ENCODE results near the gene RAB4A. TPM values are rescaled to one million over a fixed set of nuclear protein-coding genes. Genes with fewer than 3 reads are reported as not detected.

The RAB4A gene
- total and polyA plus RNA-seq, 2 of the 8 experiments (the other 6 are each of a cell fraction or from before 2014, with no cell fraction given) = 13.3 to 68.8 TPM

GRCh38 chr1:229275005-229275404, 4.1 kb downstream of the RAB4A start:
- H2BK120ac ChIP-seq (replicated peaks; ENCODE audit: low read depth, low read length) = no peak overlapping the region
- H3K27ac ChIP-seq (ENCODE audit: low read depth, low read length) = no peak overlapping the region
- no peak overlapping the region for H2AFZ ChIP-seq (ENCODE audit: low read length)
- H3K56ac ChIP-seq (replicated peaks; ENCODE audit: insufficient read length, low read depth, low read length) = no peak overlapping the region
- H2BK5ac ChIP-seq (ENCODE audit: low read depth, low read length) = no peak overlapping the region
- H3K79me2 ChIP-seq (ENCODE audit: control insufficient read depth in 1 of 2, insufficient read depth in 2 of 2, low read length in 2 of 2) = peaks cover 10 to 79% of the 10 kb centered on the region in 2 experiments
- H2BK20ac ChIP-seq (ENCODE audit: low read length) = no peak overlapping the region
- no peaks in the 10 kb centered on the region for H3K9me3 ChIP-seq (ENCODE audit: insufficient read depth in 2 of 2, low read depth in 1 of 2, low read length in 1 of 2)
- FAIRE-seq = no peak
- H4K5ac ChIP-seq (ENCODE audit: insufficient read length, low read depth, low read length) = no peak overlapping the region
- no peak overlapping the region for H3K4me2 ChIP-seq (ENCODE audit: insufficient read depth in 1 of 2, low read depth in 2 of 2, low read length in 2 of 2)
- ChIA-PET POLR2A (ENCODE audit: partially characterized antibody) (interaction anchor here (1.1 kb wide), 1 partner anchor 10 kb away, joined by 4 read pairs; no protein-coding TSS in a partner anchor), CTCF (ENCODE audit: partially characterized antibody) (interaction anchor here (0.9 to 1.3 kb wide), 2 partner anchors 17 to 207 kb away, joined by 3 to 5 read pairs; no protein-coding TSS in a partner anchor)
- H2BK12ac ChIP-seq (ENCODE audit: low read depth, low read length) = no peak overlapping the region
- H3K9ac ChIP-seq (replicated peaks in 1 of 4; ENCODE audit: extremely low read depth in 1 of 4, low read depth in 3 of 4, low read length in 3 of 4) = no peak overlapping the region
- no peak overlapping the region for H4K91ac ChIP-seq (replicated peaks; ENCODE audit: insufficient read length, low read length)
- H3K23ac ChIP-seq (ENCODE audit: insufficient read length) = no peak overlapping the region
- H2BK15ac ChIP-seq (ENCODE audit: low read length) = no peak overlapping the region
- H3K79me1 ChIP-seq (ENCODE audit: low read depth, low read length) = peaks cover 20% of the 10 kb centered on the region
- no peak overlapping the region for H3K4me3 ChIP-seq (ENCODE audit: extremely low read depth in 1 of 4, insufficient read depth in 2 of 4, low read depth in 3 of 4, low read length in 4 of 4)
- no peak overlapping the region for H3K18ac ChIP-seq (ENCODE audit: extremely low read depth, low read length)
- peaks cover 9 to 13% of the 10 kb centered on the region in 2 experiments for H4K20me1 ChIP-seq (replicated peaks in 1 of 2; ENCODE audit: control insufficient read depth in 1 of 2, insufficient read depth in 2 of 2, low read length in 2 of 2)
- no peaks in the 10 kb centered on the region; the same call in 1 of the 2 replicates for H3K23me2 ChIP-seq (ENCODE audit: low read depth, low read length)
- no peak overlapping the region for H2AK5ac ChIP-seq (ENCODE audit: low read depth, low read length)
- no peaks in the 10 kb centered on the region for H3K36me3 ChIP-seq (ENCODE audit: control insufficient read depth in 2 of 4, insufficient read depth in 4 of 4, low read length in 3 of 4)
- DNase-seq (ENCODE audit: low read depth in 1 of 2, low spot score in 2 of 2) = no peak
- no peak overlapping the region for H3K4ac ChIP-seq (replicated peaks; ENCODE audit: insufficient read length, low read depth, low read length)
- WGBS, 2 experiments (ENCODE audit: extremely low coverage in 1 of 2, insufficient coverage in 1 of 2, insufficient read length in 1 of 2, insufficient replicate concordance in 2 of 2, low coverage in 1 of 2, low lambda C conversion rate in 2 of 2, missing lambda C conversion rate in 1 of 2) = 90% methylated on average over 2 of the region's 2 CpGs; no CpG with 5 or more reads in 1 of the 2 experiments
- TF ChIP-seq GABPA (IDR thresholded peaks at IDR 0.05; ENCODE audit: borderline replicate concordance, insufficient read depth, low read length) (no peak), CHD2 (IDR thresholded peaks at IDR 0.05; ENCODE audit: low read length) (no peak), NANOG (IDR thresholded peaks at IDR 0.05; ENCODE audit: insufficient read depth, low read depth, low read length, poor library complexity, severe bottlenecking) (no peak), SUZ12 (IDR thresholded peaks at IDR 0.05; ENCODE audit: low read length) (no peak), CTBP2 (IDR thresholded peaks at IDR 0.05; ENCODE audit: borderline replicate concordance, insufficient read depth, insufficient read length, low read length) (no peak), PHF8 (conservative IDR thresholded peaks at IDR 0.05; ENCODE audit: low read depth, low read length) (no peak), KDM4A (IDR thresholded peaks at IDR 0.05; ENCODE audit: low read depth, low read length, severe bottlenecking) (no peak), RBBP5 (IDR thresholded peaks at IDR 0.05; ENCODE audit: borderline replicate concordance, low read depth, low read length) (no peak)
- peaks cover 3 to 12% (median 8%) of the 10 kb centered on the region in 4 experiments for H3K4me1 ChIP-seq (replicated peaks in 1 of 4; ENCODE audit: control insufficient read depth in 3 of 4, insufficient read depth in 4 of 4, low read length in 3 of 4)
- H3K14ac ChIP-seq (ENCODE audit: insufficient read length) = no peak overlapping the region
- no peak overlapping the region for H4K8ac ChIP-seq (ENCODE audit: extremely low read depth, insufficient read depth, low read length)
- peaks cover 0 to 7% (median 6%) of the 10 kb centered on the region in 4 experiments; a peak in 5 of 7 replicates for H3K27me3 ChIP-seq (replicated peaks in 1 of 4; ENCODE audit: control insufficient read depth in 3 of 4, extremely low read depth in 1 of 4, insufficient read depth in 3 of 4, low read length in 3 of 4)
